ENCODE measurements around the gene CASKIN1.

GRCh38 chr16:2238838-2239675 lies 42.7 kb upstream of the CASKIN1 start:
- TF ChIP-seq, protein P1, sequence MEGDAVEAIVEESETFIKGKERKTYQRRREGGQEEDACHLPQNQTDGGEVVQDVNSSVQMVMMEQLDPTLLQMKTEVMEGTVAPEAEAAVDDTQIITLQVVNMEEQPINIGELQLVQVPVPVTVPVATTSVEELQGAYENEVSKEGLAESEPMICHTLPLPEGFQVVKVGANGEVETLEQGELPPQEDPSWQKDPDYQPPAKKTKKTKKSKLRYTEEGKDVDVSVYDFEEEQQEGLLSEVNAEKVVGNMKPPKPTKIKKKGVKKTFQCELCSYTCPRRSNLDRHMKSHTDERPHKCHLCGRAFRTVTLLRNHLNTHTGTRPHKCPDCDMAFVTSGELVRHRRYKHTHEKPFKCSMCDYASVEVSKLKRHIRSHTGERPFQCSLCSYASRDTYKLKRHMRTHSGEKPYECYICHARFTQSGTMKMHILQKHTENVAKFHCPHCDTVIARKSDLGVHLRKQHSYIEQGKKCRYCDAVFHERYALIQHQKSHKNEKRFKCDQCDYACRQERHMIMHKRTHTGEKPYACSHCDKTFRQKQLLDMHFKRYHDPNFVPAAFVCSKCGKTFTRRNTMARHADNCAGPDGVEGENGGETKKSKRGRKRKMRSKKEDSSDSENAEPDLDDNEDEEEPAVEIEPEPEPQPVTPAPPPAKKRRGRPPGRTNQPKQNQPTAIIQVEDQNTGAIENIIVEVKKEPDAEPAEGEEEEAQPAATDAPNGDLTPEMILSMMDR (IDR thresholded peaks at IDR 0.05; ENCODE audit: insufficient read depth, low read length, poor library complexity, severe bottlenecking), result no peak
- no peak for TF ChIP-seq EZH2phosphoT487 (conservative IDR thresholded peaks at IDR 0.05; ENCODE audit: low read length)
